GM18520 (cell line): ENCODE measurements around the gene MYO9B.
"Not testable (repeated sequence)": the region's sequence is repeated elsewhere in the genome, so short reads cannot be mapped to it uniquely, and the experiment has no call there.

ENCODE experiments used
- ATAC-seq: cut with Tn5 transposase; IDR thresholded peaks from one replicate; pipeline ENCODE4 v1.9.1; 2021; ENCODE audit not compliant: unreplicated experiment

Gene MYO9B

GRCh38 chr19:17138052-17138846, 62.7 kb downstream of the MYO9B start:
- not testable (repeated sequence) for ATAC-seq

- ATAC-seq: no peak
Observed at GRCh38 chr19:17138937-17139598, 63.5 kb downstream of the MYO9B start.

- ATAC-seq: not testable (repeated sequence)
Observed at GRCh38 chr19:17144771-17145170, 69.2 kb downstream of the MYO9B start.

GRCh38 chr19:17145546-17146497, 70.2 kb downstream of the MYO9B start:
- ATAC-seq: no peak

- no peak for ATAC-seq
Observed at GRCh38 chr19:17148130-17148529, 72.6 kb downstream of the MYO9B start.

- ATAC-seq: no peak
Observed at GRCh38 chr19:17149393-17150135, 74.0 kb downstream of the MYO9B start.

- no peak for ATAC-seq
Observed at GRCh38 chr19:17153996-17154395, 78.4 kb downstream of the MYO9B start.

- no peak for ATAC-seq
Observed at GRCh38 chr19:17155251-17155650, 79.7 kb downstream of the MYO9B start.

GRCh38 chr19:17156296-17156946, 80.8 kb downstream of the MYO9B start:
- no peak for ATAC-seq

GRCh38 chr19:17156947-17157302, 81.3 kb downstream of the MYO9B start:
- ATAC-seq: no peak

GRCh38 chr19:17158584-17158983, 83.0 kb downstream of the MYO9B start:
- ATAC-seq: no peak

- no peak for ATAC-seq
Observed at GRCh38 chr19:17159466-17160393, 84.2 kb downstream of the MYO9B start.

- no peak for ATAC-seq
Observed at GRCh38 chr19:17160908-17161307, 85.3 kb downstream of the MYO9B start.

GRCh38 chr19:17162131-17162530, 86.6 kb downstream of the MYO9B start:
- not testable (repeated sequence) for ATAC-seq

GRCh38 chr19:17162580-17162979, 87.0 kb downstream of the MYO9B start:
- no peak for ATAC-seq

- ATAC-seq: no peak
Observed at GRCh38 chr19:17163652-17164051, 88.1 kb downstream of the MYO9B start.

- ATAC-seq: no peak
Observed at GRCh38 chr19:17164639-17165038, 89.1 kb downstream of the MYO9B start.

- ATAC-seq: no peak
Observed at GRCh38 chr19:17165715-17166114, 90.1 kb downstream of the MYO9B start.
